Measurements from ENCODE around the gene FGF1. TPM values are rescaled to one million over a fixed set of nuclear protein-coding genes. Genes with fewer than 3 reads are reported as not detected.

Gene FGF1
- polyA plus RNA-seq, 3 donors = not detected

DNA sequence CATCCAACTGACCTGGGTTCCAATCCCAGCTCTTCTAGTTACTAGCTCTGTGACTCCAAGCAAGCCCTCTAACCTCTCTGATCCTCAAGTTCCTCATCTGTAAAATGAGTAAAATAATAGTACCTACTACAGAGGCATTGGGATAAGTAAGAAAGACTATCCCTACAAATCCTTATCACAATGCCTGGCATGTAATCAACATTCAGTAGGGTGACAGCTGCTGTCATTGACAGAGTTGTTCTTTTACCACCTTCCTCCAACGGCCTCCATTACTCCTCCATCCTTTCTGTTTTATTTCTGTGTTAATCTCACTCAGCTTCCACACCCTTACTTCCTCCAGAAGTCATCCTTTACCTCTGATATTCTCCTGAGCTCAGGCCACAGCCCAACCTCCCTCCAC lies 40.4 kb downstream of the FGF1 start:
- Mint-ChIP-seq H3K4me1 (no peaks in the 10 kb centered on the region), H3K4me3 (no peak overlapping the region), H3K9me3 (no peaks in the 10 kb centered on the region), H3K27me3 (ENCODE audit: low read depth in 3 of 3) (peaks cover 4 to 9% (median 6%) of the 10 kb centered on the region in 3 donors), H3K36me3 (no peaks in the 10 kb centered on the region), H3K27ac (no peak overlapping the region)
- Histone ChIP-seq H3K79me2 (ENCODE audit: insufficient read depth, low read length) (no peaks in the 10 kb centered on the region), H3K27me3 (ENCODE audit: control insufficient read depth in 2 of 2, insufficient read depth in 2 of 2, low read length in 2 of 2) (no peaks in the 10 kb centered on the region), H3K4me2 (replicated peaks; ENCODE audit: extremely low read depth, low read length, poor library complexity, severe bottlenecking) (no peak overlapping the region), H3K4me3 (replicated peaks in 1 of 3; ENCODE audit: low read depth in 2 of 3, low read length in 3 of 3) (no peak overlapping the region), H2AFZ (ENCODE audit: insufficient read depth, low read depth, low read length, poor library complexity, severe bottlenecking) (no peak overlapping the region), H3K4me1 (ENCODE audit: control insufficient read depth in 1 of 2, insufficient read depth in 2 of 2, low read length in 2 of 2) (no peaks in the 10 kb centered on the region), H3K27ac (ENCODE audit: low read depth in 1 of 2, low read length in 2 of 2) (no peak overlapping the region), H4K20me1 (ENCODE audit: insufficient read depth, low read length) (no peaks in the 10 kb centered on the region), H3K9ac (ENCODE audit: insufficient read depth, low read length, poor library complexity, severe bottlenecking) (no peak overlapping the region), H3K9me3 (replicated peaks in 1 of 2; ENCODE audit: control insufficient read depth in 1 of 2, insufficient read depth in 1 of 2, low read length in 2 of 2) (no peaks in the 10 kb centered on the region), H3K36me3 (replicated peaks in 1 of 2; ENCODE audit: control insufficient read depth in 1 of 2, insufficient read depth in 2 of 2, low read length in 2 of 2) (no peaks in the 10 kb centered on the region)
- TF ChIP-seq CTCF (IDR thresholded peaks at IDR 0.05) = no peak
- DNase-seq = no peak
- intact Hi-C loops (cut with micrococcal nuclease) = no loop called here
- 88% methylated on average over 1 of the region's 1 CpG for WGBS (ENCODE audit: insufficient coverage)

DNA sequence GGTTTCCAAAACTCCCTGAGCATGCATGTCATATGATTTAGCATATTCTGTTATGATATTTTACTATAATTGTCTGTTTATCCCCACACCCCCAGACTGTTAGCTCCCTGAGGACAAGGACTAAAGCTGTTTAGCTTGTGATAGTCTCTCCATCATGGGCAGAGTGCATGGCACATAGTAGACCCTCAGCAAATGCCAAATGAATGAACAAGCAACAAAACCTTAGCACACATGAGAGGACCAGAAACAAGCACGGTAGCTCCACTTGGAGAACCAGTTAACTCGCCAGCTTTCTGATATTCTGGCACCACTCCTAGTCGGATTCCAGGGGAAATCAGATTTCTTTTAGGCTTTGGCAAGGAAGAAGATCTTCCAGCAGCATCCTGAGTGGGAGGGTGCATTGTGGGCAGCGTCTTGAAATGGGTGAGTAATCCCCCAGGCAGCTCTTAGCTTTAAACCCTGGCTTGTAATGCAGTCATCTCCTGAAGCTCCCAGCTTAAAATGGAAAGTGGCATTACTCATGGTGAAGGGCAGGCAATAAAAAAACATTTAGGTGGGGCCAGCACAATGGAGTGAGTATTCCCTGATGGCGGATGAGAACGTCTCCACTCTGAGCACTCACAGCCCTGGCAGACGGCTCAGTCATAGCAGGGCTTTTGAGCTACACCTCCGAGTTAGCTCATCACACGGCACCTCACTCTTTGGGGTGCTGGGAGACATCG lies 41.1 kb downstream of the FGF1 start:
- intact Hi-C loops (cut with micrococcal nuclease) = no loop called here

More for the DNA sequence above, 41.1 kb downstream of the FGF1 start:
- WGBS (ENCODE audit: insufficient coverage) = 80% methylated on average over 5 of the region's 10 CpGs
- Mint-ChIP-seq H3K27ac (no peak overlapping the region), H3K4me3 (no peak overlapping the region), H3K9me3 (no peaks in the 10 kb centered on the region), H3K27me3 (ENCODE audit: low read depth in 3 of 3) (peaks cover 2 to 8% (median 6%) of the 10 kb centered on the region in 3 donors), H3K36me3 (no peaks in the 10 kb centered on the region), H3K4me1 (no peaks in the 10 kb centered on the region)
- Histone ChIP-seq H3K27ac (ENCODE audit: low read depth in 1 of 2, low read length in 2 of 2) (no peak overlapping the region), H3K9ac (ENCODE audit: insufficient read depth, low read length, poor library complexity, severe bottlenecking) (no peak overlapping the region), H3K9me3 (replicated peaks in 1 of 2; ENCODE audit: control insufficient read depth in 1 of 2, insufficient read depth in 1 of 2, low read length in 2 of 2) (no peaks in the 10 kb centered on the region), H3K27me3 (ENCODE audit: control insufficient read depth in 2 of 2, insufficient read depth in 2 of 2, low read length in 2 of 2) (no peaks in the 10 kb centered on the region), H3K4me1 (ENCODE audit: control insufficient read depth in 1 of 2, insufficient read depth in 2 of 2, low read length in 2 of 2) (no peaks in the 10 kb centered on the region), H2AFZ (ENCODE audit: insufficient read depth, low read depth, low read length, poor library complexity, severe bottlenecking) (no peak overlapping the region), H4K20me1 (ENCODE audit: insufficient read depth, low read length) (no peaks in the 10 kb centered on the region), H3K4me3 (replicated peaks in 1 of 3; ENCODE audit: low read depth in 2 of 3, low read length in 3 of 3) (no peak overlapping the region), H3K79me2 (ENCODE audit: insufficient read depth, low read length) (no peaks in the 10 kb centered on the region), H3K4me2 (replicated peaks; ENCODE audit: extremely low read depth, low read length, poor library complexity, severe bottlenecking) (no peak overlapping the region), H3K36me3 (replicated peaks in 1 of 2; ENCODE audit: control insufficient read depth in 1 of 2, insufficient read depth in 2 of 2, low read length in 2 of 2) (no peaks in the 10 kb centered on the region)
- TF ChIP-seq CTCF (IDR thresholded peaks at IDR 0.05) = no peak
- DNase-seq = no peak

All from CD14-positive monocyte (primary cell).